ENCODE results near the gene SCLY. TPM values are rescaled to one million over a fixed set of nuclear protein-coding genes. Genes with fewer than 3 reads are reported as not detected.

SCLY gene
- total and polyA plus RNA-seq, 2 of the 8 experiments (the other 6 are each of a cell fraction or from before 2014, with no cell fraction given) = 79.0 to 79.5 TPM

DNA sequence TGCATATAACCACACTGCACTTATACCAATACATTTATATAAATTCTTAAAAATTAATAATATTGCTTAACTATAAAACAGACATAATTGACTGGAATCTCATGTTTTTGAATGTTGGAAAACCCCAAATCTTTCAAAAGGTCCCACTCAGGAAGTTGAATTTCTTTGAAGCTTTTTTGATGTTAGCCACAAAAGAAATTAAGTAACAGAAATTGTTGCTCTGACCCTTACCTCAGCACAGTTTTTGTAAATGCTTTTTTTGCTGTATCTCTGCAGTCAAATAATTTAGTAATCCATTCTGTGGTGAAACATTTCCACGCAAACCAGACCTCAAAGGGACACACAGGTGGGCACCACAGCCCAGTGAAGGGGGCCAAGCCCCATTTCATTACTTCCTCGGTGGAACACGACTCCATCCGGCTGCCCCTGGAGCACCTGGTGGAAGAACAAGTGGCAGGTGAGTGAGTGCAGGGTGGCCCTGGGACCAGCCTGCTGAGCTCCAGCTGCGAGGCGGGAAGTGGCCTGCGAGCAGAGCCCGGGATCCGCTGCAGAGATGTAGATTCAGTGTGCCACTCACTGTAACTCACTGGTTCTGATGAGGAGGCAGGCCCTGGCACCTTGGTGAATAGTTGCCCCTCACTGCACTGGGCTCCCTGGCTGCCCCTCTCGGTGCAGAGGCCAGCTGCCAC is 8.4 kb downstream of the SCLY start (continued):
- TF ChIP-seq, protein P1, sequence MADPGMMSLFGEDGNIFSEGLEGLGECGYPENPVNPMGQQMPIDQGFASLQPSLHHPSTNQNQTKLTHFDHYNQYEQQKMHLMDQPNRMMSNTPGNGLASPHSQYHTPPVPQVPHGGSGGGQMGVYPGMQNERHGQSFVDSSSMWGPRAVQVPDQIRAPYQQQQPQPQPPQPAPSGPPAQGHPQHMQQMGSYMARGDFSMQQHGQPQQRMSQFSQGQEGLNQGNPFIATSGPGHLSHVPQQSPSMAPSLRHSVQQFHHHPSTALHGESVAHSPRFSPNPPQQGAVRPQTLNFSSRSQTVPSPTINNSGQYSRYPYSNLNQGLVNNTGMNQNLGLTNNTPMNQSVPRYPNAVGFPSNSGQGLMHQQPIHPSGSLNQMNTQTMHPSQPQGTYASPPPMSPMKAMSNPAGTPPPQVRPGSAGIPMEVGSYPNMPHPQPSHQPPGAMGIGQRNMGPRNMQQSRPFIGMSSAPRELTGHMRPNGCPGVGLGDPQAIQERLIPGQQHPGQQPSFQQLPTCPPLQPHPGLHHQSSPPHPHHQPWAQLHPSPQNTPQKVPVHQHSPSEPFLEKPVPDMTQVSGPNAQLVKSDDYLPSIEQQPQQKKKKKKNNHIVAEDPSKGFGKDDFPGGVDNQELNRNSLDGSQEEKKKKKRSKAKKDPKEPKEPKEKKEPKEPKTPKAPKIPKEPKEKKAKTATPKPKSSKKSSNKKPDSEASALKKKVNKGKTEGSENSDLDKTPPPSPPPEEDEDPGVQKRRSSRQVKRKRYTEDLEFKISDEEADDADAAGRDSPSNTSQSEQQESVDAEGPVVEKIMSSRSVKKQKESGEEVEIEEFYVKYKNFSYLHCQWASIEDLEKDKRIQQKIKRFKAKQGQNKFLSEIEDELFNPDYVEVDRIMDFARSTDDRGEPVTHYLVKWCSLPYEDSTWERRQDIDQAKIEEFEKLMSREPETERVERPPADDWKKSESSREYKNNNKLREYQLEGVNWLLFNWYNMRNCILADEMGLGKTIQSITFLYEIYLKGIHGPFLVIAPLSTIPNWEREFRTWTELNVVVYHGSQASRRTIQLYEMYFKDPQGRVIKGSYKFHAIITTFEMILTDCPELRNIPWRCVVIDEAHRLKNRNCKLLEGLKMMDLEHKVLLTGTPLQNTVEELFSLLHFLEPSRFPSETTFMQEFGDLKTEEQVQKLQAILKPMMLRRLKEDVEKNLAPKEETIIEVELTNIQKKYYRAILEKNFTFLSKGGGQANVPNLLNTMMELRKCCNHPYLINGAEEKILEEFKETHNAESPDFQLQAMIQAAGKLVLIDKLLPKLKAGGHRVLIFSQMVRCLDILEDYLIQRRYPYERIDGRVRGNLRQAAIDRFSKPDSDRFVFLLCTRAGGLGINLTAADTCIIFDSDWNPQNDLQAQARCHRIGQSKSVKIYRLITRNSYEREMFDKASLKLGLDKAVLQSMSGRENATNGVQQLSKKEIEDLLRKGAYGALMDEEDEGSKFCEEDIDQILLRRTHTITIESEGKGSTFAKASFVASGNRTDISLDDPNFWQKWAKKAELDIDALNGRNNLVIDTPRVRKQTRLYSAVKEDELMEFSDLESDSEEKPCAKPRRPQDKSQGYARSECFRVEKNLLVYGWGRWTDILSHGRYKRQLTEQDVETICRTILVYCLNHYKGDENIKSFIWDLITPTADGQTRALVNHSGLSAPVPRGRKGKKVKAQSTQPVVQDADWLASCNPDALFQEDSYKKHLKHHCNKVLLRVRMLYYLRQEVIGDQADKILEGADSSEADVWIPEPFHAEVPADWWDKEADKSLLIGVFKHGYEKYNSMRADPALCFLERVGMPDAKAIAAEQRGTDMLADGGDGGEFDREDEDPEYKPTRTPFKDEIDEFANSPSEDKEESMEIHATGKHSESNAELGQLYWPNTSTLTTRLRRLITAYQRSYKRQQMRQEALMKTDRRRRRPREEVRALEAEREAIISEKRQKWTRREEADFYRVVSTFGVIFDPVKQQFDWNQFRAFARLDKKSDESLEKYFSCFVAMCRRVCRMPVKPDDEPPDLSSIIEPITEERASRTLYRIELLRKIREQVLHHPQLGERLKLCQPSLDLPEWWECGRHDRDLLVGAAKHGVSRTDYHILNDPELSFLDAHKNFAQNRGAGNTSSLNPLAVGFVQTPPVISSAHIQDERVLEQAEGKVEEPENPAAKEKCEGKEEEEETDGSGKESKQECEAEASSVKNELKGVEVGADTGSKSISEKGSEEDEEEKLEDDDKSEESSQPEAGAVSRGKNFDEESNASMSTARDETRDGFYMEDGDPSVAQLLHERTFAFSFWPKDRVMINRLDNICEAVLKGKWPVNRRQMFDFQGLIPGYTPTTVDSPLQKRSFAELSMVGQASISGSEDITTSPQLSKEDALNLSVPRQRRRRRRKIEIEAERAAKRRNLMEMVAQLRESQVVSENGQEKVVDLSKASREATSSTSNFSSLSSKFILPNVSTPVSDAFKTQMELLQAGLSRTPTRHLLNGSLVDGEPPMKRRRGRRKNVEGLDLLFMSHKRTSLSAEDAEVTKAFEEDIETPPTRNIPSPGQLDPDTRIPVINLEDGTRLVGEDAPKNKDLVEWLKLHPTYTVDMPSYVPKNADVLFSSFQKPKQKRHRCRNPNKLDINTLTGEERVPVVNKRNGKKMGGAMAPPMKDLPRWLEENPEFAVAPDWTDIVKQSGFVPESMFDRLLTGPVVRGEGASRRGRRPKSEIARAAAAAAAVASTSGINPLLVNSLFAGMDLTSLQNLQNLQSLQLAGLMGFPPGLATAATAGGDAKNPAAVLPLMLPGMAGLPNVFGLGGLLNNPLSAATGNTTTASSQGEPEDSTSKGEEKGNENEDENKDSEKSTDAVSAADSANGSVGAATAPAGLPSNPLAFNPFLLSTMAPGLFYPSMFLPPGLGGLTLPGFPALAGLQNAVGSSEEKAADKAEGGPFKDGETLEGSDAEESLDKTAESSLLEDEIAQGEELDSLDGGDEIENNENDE (IDR thresholded peaks at IDR 0.05; ENCODE audit: insufficient replicate concordance, low read length) = no peak
- TF ChIP-seq HDAC6 (IDR thresholded peaks at IDR 0.05; ENCODE audit: low read depth, low read length) (no peak), BACH1 (IDR thresholded peaks at IDR 0.05; ENCODE audit: low read length) (no peak), GABPA (IDR thresholded peaks at IDR 0.05; ENCODE audit: borderline replicate concordance, insufficient read depth, low read length) (no peak), NANOG (IDR thresholded peaks at IDR 0.05; ENCODE audit: insufficient read depth, low read depth, low read length, poor library complexity, severe bottlenecking) (no peak), RAD21 (IDR thresholded peaks at IDR 0.05 in 1 of 2, conservative IDR thresholded peaks at IDR 0.05 in 1 of 2; ENCODE audit: low read depth in 2 of 2, low read length in 2 of 2) (no peak), POU5F1 (IDR thresholded peaks at IDR 0.05; ENCODE audit: low read depth, low read length) (no peak), SUZ12 (IDR thresholded peaks at IDR 0.05; ENCODE audit: low read length) (no peak)
- TF ChIP-seq, protein P2, sequence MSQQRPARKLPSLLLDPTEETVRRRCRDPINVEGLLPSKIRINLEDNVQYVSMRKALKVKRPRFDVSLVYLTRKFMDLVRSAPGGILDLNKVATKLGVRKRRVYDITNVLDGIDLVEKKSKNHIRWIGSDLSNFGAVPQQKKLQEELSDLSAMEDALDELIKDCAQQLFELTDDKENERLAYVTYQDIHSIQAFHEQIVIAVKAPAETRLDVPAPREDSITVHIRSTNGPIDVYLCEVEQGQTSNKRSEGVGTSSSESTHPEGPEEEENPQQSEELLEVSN (IDR thresholded peaks at IDR 0.05) = no peak
